Left ventricle myocardium inferior (tissue), 1 donor: Measurements from ENCODE around the gene USP1. TPM values are rescaled to one million over a fixed set of nuclear protein-coding genes. Genes with fewer than 3 reads are reported as not detected.

Experiments used
- DNase-seq: peaks from one replicate; pipeline ENCODE4 v3.0.0-alpha.2; 2020
- H3K27ac ChIP-seq: fragments of 200-600 bp; replicated peaks from 2 replicates; pipeline ENCODE4 v1.8.0; 2021
- H3K27me3 ChIP-seq: fragments of 200-600 bp; 2 replicates; pipeline ENCODE4 v1.8.0; 2021; ENCODE audit warnings: low read depth
- H3K36me3 ChIP-seq: fragments of 200-600 bp; 2 replicates; pipeline ENCODE4 v1.8.0; 2021
- H3K4me1 ChIP-seq: fragments of 200-600 bp; 2 replicates; pipeline ENCODE4 v1.8.0; 2021
- H3K4me3 ChIP-seq: fragments of 200-600 bp; 2 replicates; pipeline ENCODE4 v1.8.0; 2021; ENCODE audit warnings: mild to moderate bottlenecking, moderate library complexity
- H3K9me3 ChIP-seq: fragments of 200-600 bp; replicated peaks from 2 replicates; pipeline ENCODE4 v1.8.0; 2021
- intact Hi-C: fragments of 100-400 bp; cut with micrococcal nuclease; formaldehyde crosslinking; loops from one replicate; pipeline ENCODE4 v1.11.0; 2022
- long read RNA-seq: library from polyadenylated mRNA; unstranded; transcript quantifications from one replicate; pipeline ENCODE4 v2.0.0, GENCODE V29; 2021
- total RNA-seq: library from RNA; stranded (reverse); fragmentation: NEBNext Ultra II Directional; extraction: Animal tissue kit (Norgen Biotek cat#: 25700); gene quantifications from one replicate; pipeline ENCODE4 v1.2.1, GENCODE V29; 2021
- TF ChIP-seq, protein P1 (sequence below): fragments of 200-600 bp; IDR thresholded peaks from 2 replicates; pipeline ENCODE4 v1.8.0; 2021; ENCODE audit warnings: antibody characterized with exemption, mild to moderate bottlenecking, borderline replicate concordance
- donor health status: DM: no; HTN: yes; CAD: no; lungs with severe emphysema.

USP1 gene
- 12.5 TPM for total RNA-seq
- long read RNA-seq, transcript USP1-201 (9 exons, 3,996 nt): major isoform, 15 of 32 reads
- long read RNA-seq, transcript USP1-202 (9 exons, 3,507 nt): minor isoform, 9 of 32 reads
- long read RNA-seq, partial matches to known transcripts: 1 of 32 reads
- long read RNA-seq, other reads (novel, unspliced or antisense): 7 of 32 reads

GRCh38 chr1:62436466-62437272 is at the start of gene USP1:
TSS of gene USP1 (plus strand) at chr1:62437049. CDS start at chr1:62439868, 2,819 bp downstream.
- peak within 1 kb of the TSS; percentile 99 for H3K27ac ChIP-seq
- peak within 1 kb of the TSS; percentile 98 for H3K4me3 ChIP-seq
- peaks cover 57% of the 10 kb centered on the region for H3K4me1 ChIP-seq
- H3K9me3 ChIP-seq: no peaks in the 10 kb centered on the region
- no peaks in the 10 kb centered on the region for H3K27me3 ChIP-seq
- DNase-seq: peak; percentile 97
- intact Hi-C loops: no loop called here
- peaks cover 9% of the 10 kb centered on the region for H3K36me3 ChIP-seq
- TF ChIP-seq, protein P1, sequence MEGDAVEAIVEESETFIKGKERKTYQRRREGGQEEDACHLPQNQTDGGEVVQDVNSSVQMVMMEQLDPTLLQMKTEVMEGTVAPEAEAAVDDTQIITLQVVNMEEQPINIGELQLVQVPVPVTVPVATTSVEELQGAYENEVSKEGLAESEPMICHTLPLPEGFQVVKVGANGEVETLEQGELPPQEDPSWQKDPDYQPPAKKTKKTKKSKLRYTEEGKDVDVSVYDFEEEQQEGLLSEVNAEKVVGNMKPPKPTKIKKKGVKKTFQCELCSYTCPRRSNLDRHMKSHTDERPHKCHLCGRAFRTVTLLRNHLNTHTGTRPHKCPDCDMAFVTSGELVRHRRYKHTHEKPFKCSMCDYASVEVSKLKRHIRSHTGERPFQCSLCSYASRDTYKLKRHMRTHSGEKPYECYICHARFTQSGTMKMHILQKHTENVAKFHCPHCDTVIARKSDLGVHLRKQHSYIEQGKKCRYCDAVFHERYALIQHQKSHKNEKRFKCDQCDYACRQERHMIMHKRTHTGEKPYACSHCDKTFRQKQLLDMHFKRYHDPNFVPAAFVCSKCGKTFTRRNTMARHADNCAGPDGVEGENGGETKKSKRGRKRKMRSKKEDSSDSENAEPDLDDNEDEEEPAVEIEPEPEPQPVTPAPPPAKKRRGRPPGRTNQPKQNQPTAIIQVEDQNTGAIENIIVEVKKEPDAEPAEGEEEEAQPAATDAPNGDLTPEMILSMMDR: no peak

- Histone ChIP-seq H3K36me3 (no peaks in the 10 kb centered on the region), H3K4me3 (no peak overlapping the region), H3K9me3 (no peaks in the 10 kb centered on the region), H3K27ac (no peak overlapping the region), H3K4me1 (peaks cover 5% of the 10 kb centered on the region), H3K27me3 (peaks cover 18% of the 10 kb centered on the region)
- TF ChIP-seq, protein P1: no peak
- no peak for DNase-seq
- intact Hi-C loops: no loop called here
Observed at GRCh38 chr1:62389531-62389930, 47.3 kb upstream of the USP1 start.

GRCh38 chr1:62390071-62390470 is 46.8 kb upstream of the USP1 start:
- intact Hi-C loops: no loop called here
- Histone ChIP-seq H3K4me1 (no peaks in the 10 kb centered on the region), H3K9me3 (no peaks in the 10 kb centered on the region), H3K27me3 (peaks cover 18% of the 10 kb centered on the region), H3K27ac (no peak overlapping the region), H3K36me3 (no peaks in the 10 kb centered on the region), H3K4me3 (no peak overlapping the region)
- no peak for DNase-seq
- TF ChIP-seq, protein P1: no peak

DNA sequence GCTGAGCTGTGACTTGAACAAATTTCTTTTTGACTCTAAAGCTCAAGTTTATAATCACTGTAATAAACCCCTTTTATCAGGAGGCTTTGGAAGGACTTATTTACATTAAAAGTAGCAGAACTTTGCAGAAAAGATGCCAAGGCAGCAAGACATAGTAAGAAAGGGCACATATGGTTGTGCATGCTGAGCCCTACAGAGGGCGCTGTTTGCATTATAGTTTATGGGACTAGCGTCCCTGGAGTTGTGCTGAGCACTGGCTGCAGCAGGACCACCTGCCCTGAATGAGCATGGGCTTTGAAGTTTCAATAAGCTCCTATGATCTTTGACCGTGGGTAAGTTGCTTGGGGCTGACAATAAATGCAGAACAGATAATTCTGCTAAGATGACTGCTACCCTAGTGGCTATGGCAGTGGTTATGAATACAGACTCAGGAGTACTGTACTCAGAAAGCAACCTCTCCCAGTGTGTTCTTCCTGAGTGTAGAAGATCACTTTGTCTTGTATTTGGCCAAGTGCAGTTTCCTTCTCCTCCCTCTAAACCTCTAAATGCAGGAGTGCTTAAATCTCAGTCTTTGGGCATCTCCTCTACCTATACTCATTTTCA is 45.4 kb upstream of the USP1 start:
- DNase-seq: no peak

GRCh38 chr1:62392951-62393350 is 43.9 kb upstream of the USP1 start:
- Histone ChIP-seq H3K4me3 (no peak overlapping the region), H3K9me3 (no peaks in the 10 kb centered on the region), H3K36me3 (no peaks in the 10 kb centered on the region), H3K4me1 (no peaks in the 10 kb centered on the region), H3K27me3 (peaks cover 25% of the 10 kb centered on the region), H3K27ac (no peak overlapping the region)
- TF ChIP-seq, protein P1: no peak
- intact Hi-C loops: no loop called here
- DNase-seq: no peak

More for the DNA sequence above, 45.4 kb upstream of the USP1 start:
- TF ChIP-seq, protein P1: peak; percentile 22
- peaks cover 18% of the 10 kb centered on the region for H3K27me3 ChIP-seq
- H3K27ac ChIP-seq: no peak overlapping the region
- no peak overlapping the region for H3K4me3 ChIP-seq
- H3K4me1 ChIP-seq: no peaks in the 10 kb centered on the region
- no peaks in the 10 kb centered on the region for H3K9me3 ChIP-seq
- no peaks in the 10 kb centered on the region for H3K36me3 ChIP-seq
- intact Hi-C loops: no loop called here
